H9 (cell line): Measurements from ENCODE around the gene KREMEN1. TPM values are rescaled to one million over a fixed set of nuclear protein-coding genes. Genes with fewer than 3 reads are reported as not detected.

Experiments
- DNase-seq: peaks from one replicate; pipeline ENCODE4 v3.0.0-alpha.2; 2017
- H2AFZ ChIP-seq: one replicate; pipeline ENCODE4 v1.6.1; 2013; ENCODE audit warnings: mild to moderate bottlenecking, low read length, control low read depth, moderate library complexity
- H2AK5ac ChIP-seq: 2 replicates; pipeline ENCODE4 v1.6.1; 2013; ENCODE audit warnings: low read length, control low read depth, mixed read lengths; ENCODE audit not compliant: insufficient read length
- H2BK120ac ChIP-seq: one replicate; pipeline ENCODE4 v1.6.1; 2013; ENCODE audit warnings: low read depth, mild to moderate bottlenecking, low read length, control low read depth, inconsistent platforms; ENCODE audit not compliant: poor library complexity, severe bottlenecking
- H2BK12ac ChIP-seq: 2 replicates; pipeline ENCODE4 v1.6.1; 2013; ENCODE audit warnings: low read length, control low read depth, mixed read lengths, low read depth; ENCODE audit not compliant: insufficient read length
- H2BK15ac ChIP-seq: 2 replicates; pipeline ENCODE4 v1.6.1; 2013; ENCODE audit warnings: low read depth, low read length, control low read depth
- H2BK20ac ChIP-seq: one replicate; pipeline ENCODE4 v1.6.1; 2013; ENCODE audit warnings: low read depth, mild to moderate bottlenecking, low read length, control low read depth, inconsistent platforms; ENCODE audit not compliant: poor library complexity, severe bottlenecking
- H2BK5ac ChIP-seq: 2 replicates; pipeline ENCODE4 v1.6.1; 2013; ENCODE audit warnings: low read length, control low read depth, mixed read lengths; ENCODE audit not compliant: insufficient read length
- H3K14ac ChIP-seq: 2 replicates; pipeline ENCODE4 v1.6.1; 2013; ENCODE audit warnings: low read length, control low read depth; ENCODE audit not compliant: insufficient read depth
- H3K18ac ChIP-seq: 2 replicates; pipeline ENCODE4 v1.6.1; 2013; ENCODE audit warnings: low read depth, mild to moderate bottlenecking, mixed read lengths, low read length, control low read depth; ENCODE audit not compliant: insufficient read length
- H3K23ac ChIP-seq: 2 replicates; pipeline ENCODE4 v1.6.1; 2013; ENCODE audit warnings: low read length, control low read depth, mixed read lengths, low read depth; ENCODE audit not compliant: insufficient read length
- H3K23me2 ChIP-seq: 2 replicates; pipeline ENCODE4 v1.6.1; 2013; ENCODE audit warnings: low read depth, mild to moderate bottlenecking, mixed read lengths, low read length, control low read depth; ENCODE audit not compliant: insufficient read length, poor library complexity, severe bottlenecking
- H3K27ac ChIP-seq: 2 replicates; pipeline ENCODE4 v1.5.1; 2013; ENCODE audit warnings: low read length, control low read depth, mixed read lengths, low read depth; ENCODE audit not compliant: insufficient read length
- H3K27me3 ChIP-seq: 2 replicates; pipeline ENCODE4 v1.6.1; 2013; ENCODE audit warnings: low read length, control low read depth, inconsistent platforms; ENCODE audit not compliant: insufficient read depth
- H3K4ac ChIP-seq: 2 replicates; pipeline ENCODE4 v1.6.1; 2013; ENCODE audit warnings: low read depth, mild to moderate bottlenecking, control low read depth, inconsistent platforms, low read length, moderate library complexity
- H3K4me1 ChIP-seq: 2 replicates; pipeline ENCODE4 v1.6.1; 2013; ENCODE audit warnings: low read length, control low read depth, inconsistent platforms; ENCODE audit not compliant: insufficient read depth
- H3K4me2 ChIP-seq: 2 replicates; pipeline ENCODE4 v1.6.1; 2013; ENCODE audit warnings: low read length, control low read depth, mixed read lengths; ENCODE audit not compliant: insufficient read length, insufficient read depth
- H3K56ac ChIP-seq: 2 replicates; pipeline ENCODE4 v1.6.1; 2013; ENCODE audit warnings: low read depth, mild to moderate bottlenecking, mixed read lengths, low read length, control low read depth; ENCODE audit not compliant: insufficient read length
- H3K79me1 ChIP-seq: 2 replicates; pipeline ENCODE4 v1.6.1; 2013; ENCODE audit warnings: low read depth, mild to moderate bottlenecking, moderate library complexity, low read length, control low read depth, inconsistent platforms; ENCODE audit not compliant: insufficient read depth, poor library complexity, severe bottlenecking
- H3K79me2 ChIP-seq: 2 replicates; pipeline ENCODE4 v1.6.1; 2013; ENCODE audit warnings: low read length, control low read depth, inconsistent platforms; ENCODE audit not compliant: insufficient read depth
- H3K9ac ChIP-seq: 2 replicates; pipeline ENCODE4 v1.6.1; 2013; ENCODE audit warnings: low read length, control low read depth, mixed read lengths; ENCODE audit not compliant: insufficient read length; ENCODE audit errors: extremely low read depth
- H3K9me3 ChIP-seq: one replicate; pipeline ENCODE4 v1.6.1; 2013; ENCODE audit warnings: low read depth, low read length, inconsistent platforms; ENCODE audit not compliant: control insufficient read depth
- H3T11ph ChIP-seq: one replicate; pipeline ENCODE4 v1.6.1; 2013; ENCODE audit warnings: mild to moderate bottlenecking, low read length, control low read depth, inconsistent platforms
- H4K20me1 ChIP-seq: one replicate; pipeline ENCODE4 v1.6.1; 2013; ENCODE audit not compliant: control insufficient read depth, insufficient read length, insufficient read depth
- H4K5ac ChIP-seq: 2 replicates; pipeline ENCODE4 v1.6.1; 2013; ENCODE audit warnings: low read depth, mild to moderate bottlenecking, mixed read lengths, low read length, control low read depth; ENCODE audit not compliant: insufficient read length
- H4K8ac ChIP-seq: replicated peaks from 2 replicates; pipeline ENCODE4 v1.6.1; 2013; ENCODE audit warnings: low read length, control low read depth, mixed read lengths, low read depth; ENCODE audit not compliant: insufficient read length
- H4K91ac ChIP-seq: 2 replicates; pipeline ENCODE4 v1.6.1; 2013; ENCODE audit warnings: low read depth, mild to moderate bottlenecking, moderate library complexity, mixed read lengths, low read length, control low read depth; ENCODE audit not compliant: insufficient read length
- H3K27ac Mint-ChIP-seq, 3 experiments: 2 replicates in 2 of 3; 3 replicates in 1 of 3; pipeline ENCODE4 v1.8.0; 2020 to 2021; ENCODE audit warnings: mixed read lengths in 3 of 3, mild to moderate bottlenecking in 1 of 3, moderate library complexity in 1 of 3
- H3K27me3 Mint-ChIP-seq: 2 replicates; pipeline ENCODE4 v1.8.0; 2021; ENCODE audit warnings: low read depth, mild to moderate bottlenecking, moderate library complexity, mixed read lengths
- H3K36me3 Mint-ChIP-seq, 3 experiments: 2 replicates in 2 of 3; 3 replicates in 1 of 3; pipeline ENCODE4 v1.8.0; 2020 to 2021; ENCODE audit warnings: low read depth in 3 of 3, mixed read lengths in 3 of 3; ENCODE audit not compliant: insufficient read depth in 1 of 3
- H3K4me1 Mint-ChIP-seq, 2 experiments: 2 replicates each; pipeline ENCODE4 v1.8.0; 2020; ENCODE audit warnings: mixed read lengths in 2 of 2
- H3K4me3 Mint-ChIP-seq, 2 experiments: 2 replicates in 1 of 2; 3 replicates in 1 of 2; pipeline ENCODE4 v1.8.0; 2020 to 2021; ENCODE audit warnings: mild to moderate bottlenecking in 2 of 2, mixed read lengths in 2 of 2, moderate library complexity in 1 of 2
- H3K9me3 Mint-ChIP-seq, 2 experiments: 2 replicates in 1 of 2; 3 replicates in 1 of 2; pipeline ENCODE4 v1.8.0; 2020; ENCODE audit warnings: mild to moderate bottlenecking in 2 of 2, mixed read lengths in 2 of 2, moderate library complexity in 1 of 2
- CTCF ChIP-seq: fragments of 200-600 bp; sonication (generic); conservative IDR thresholded peaks from 3 replicates; pipeline ENCODE4 v1.8.0; 2021; ENCODE audit warnings: antibody characterized with exemption, mild to moderate bottlenecking
- WGBS: extraction: QIAGEN DNeasy Blood & Tissue Kit; methylation state at CpG from one replicate; pipeline ENCODE4 v1.1.7; 2013; ENCODE audit warnings: missing lambda C conversion rate, low lambda C conversion rate, mixed read lengths; ENCODE audit not compliant: insufficient read length; ENCODE audit errors: extremely low coverage; 5-methylcytosine and 5-hydroxymethylcytosine counted together
- total RNA-seq: library from RNA; stranded (reverse); gene quantifications from 2 replicates; pipeline ENCODE4 v1.2.1, GENCODE V29; 2021

KREMEN1 gene
- total RNA-seq, 1 experiment from 2014 or later, result 2.4 TPM

- H3K36me3 Mint-ChIP-seq, result no peaks in the 10 kb centered on the region
Measured at GRCh38 chr22:29152045-29152953, 79.5 kb downstream of the KREMEN1 start.

More at GRCh38 chr22:29152045-29152953, 79.5 kb downstream of the KREMEN1 start:
- no CpG with 5 or more reads among the region's 13 CpGs for WGBS
- DNase-seq, result peak; percentile 71
- H3K4me3 Mint-ChIP-seq, result peak overlapping the region in 1 of 2 experiments; percentile 62; a peak in 3 of 5 replicates
- H3K27me3 Mint-ChIP-seq, result peaks cover 11% of the 10 kb centered on the region
- Histone ChIP-seq H3K9me3 (no peaks in the 10 kb centered on the region), H2BK12ac (no peak overlapping the region), H3K56ac (no peak overlapping the region), H3K4me2 (peak overlapping the region; percentile 22), H3K14ac (peak overlapping the region; percentile 1; the same call in 1 of the 2 replicates), H2BK5ac (no peak overlapping the region), H2AK5ac (no peak overlapping the region), H3K79me1 (no peaks in the 10 kb centered on the region), H3K27ac (peak overlapping the region; percentile 5), H4K91ac (no peak overlapping the region), H2BK20ac (no peak overlapping the region), H3K23me2 (no peaks in the 10 kb centered on the region), H3K27me3 (no peaks in the 10 kb centered on the region), H2BK15ac (no peak overlapping the region), H2AFZ (no peak overlapping the region), H3T11ph (no peak overlapping the region), H3K18ac (peak overlapping the region; percentile 76), H3K4me1 (peaks cover 8% of the 10 kb centered on the region; the same call in 1 of the 2 replicates), H3K79me2 (no peaks in the 10 kb centered on the region), H3K9ac (no peak overlapping the region), H3K23ac (no peak overlapping the region), H4K8ac (no peak overlapping the region), H2BK120ac (no peak overlapping the region), H4K20me1 (no peaks in the 10 kb centered on the region), H4K5ac (no peak overlapping the region), H3K4ac (no peak overlapping the region)
- no peak for TF ChIP-seq CTCF
- no peaks in the 10 kb centered on the region; a peak in 1 of 5 replicates for H3K9me3 Mint-ChIP-seq
- H3K27ac Mint-ChIP-seq, result peak overlapping the region; percentile 68 to 97 (median 91); a peak in 6 of 7 replicates
- H3K4me1 Mint-ChIP-seq, result peaks cover 38 to 57% of the 10 kb centered on the region in 2 experiments
